Measurements from ENCODE around the gene MAFF.
"Not testable (repeated sequence)": the region's sequence is repeated elsewhere in the genome, so short reads cannot be mapped to it uniquely, and the experiment has no call there.

Gene MAFF

GRCh38 chr22:38233427-38233826 lies 31.6 kb downstream of the MAFF start:
- Mint-ChIP-seq H3K4me3 (no peak overlapping the region), H3K4me1 (ENCODE audit: low read depth) (no peaks in the 10 kb centered on the region), H3K36me3 (ENCODE audit: low read depth) (peaks cover 12% of the 10 kb centered on the region), H3K27ac (no peak overlapping the region), H3K9me3 (no peaks in the 10 kb centered on the region), H3K27me3 (ENCODE audit: low read depth) (no peaks in the 10 kb centered on the region)
- DNase-seq (ENCODE audit: low spot score), result no peak

- H3K27ac Mint-ChIP-seq; H3K4me3 Mint-ChIP-seq; H3K4me1 Mint-ChIP-seq (ENCODE audit: low read depth); H3K9me3 Mint-ChIP-seq; DNase-seq (ENCODE audit: low spot score); H3K27me3 Mint-ChIP-seq (ENCODE audit: low read depth): not testable (repeated sequence)
- H3K36me3 Mint-ChIP-seq (ENCODE audit: low read depth), result peaks cover 12% of the 10 kb centered on the region
Observed at GRCh38 chr22:38233856-38234255, 32.1 kb downstream of the MAFF start.

GRCh38 chr22:38235240-38235850 lies 33.6 kb downstream of the MAFF start:
- Mint-ChIP-seq H3K27ac (no peak overlapping the region), H3K36me3 (ENCODE audit: low read depth) (peaks cover 12% of the 10 kb centered on the region), H3K4me3 (no peak overlapping the region), H3K9me3 (no peaks in the 10 kb centered on the region), H3K27me3 (ENCODE audit: low read depth) (no peaks in the 10 kb centered on the region), H3K4me1 (ENCODE audit: low read depth) (no peaks in the 10 kb centered on the region)
- no peak for DNase-seq (ENCODE audit: low spot score)

GRCh38 chr22:38236786-38237185 lies 35.0 kb downstream of the MAFF start:
- peaks cover 3% of the 10 kb centered on the region for H3K36me3 Mint-ChIP-seq (ENCODE audit: low read depth)
- no peak for DNase-seq (ENCODE audit: low spot score)
- no peak overlapping the region for H3K4me3 Mint-ChIP-seq
- no peak overlapping the region for H3K27ac Mint-ChIP-seq
- no peaks in the 10 kb centered on the region for H3K4me1 Mint-ChIP-seq (ENCODE audit: low read depth)
- H3K27me3 Mint-ChIP-seq (ENCODE audit: low read depth), result no peaks in the 10 kb centered on the region
- H3K9me3 Mint-ChIP-seq, result no peaks in the 10 kb centered on the region

GRCh38 chr22:38238519-38239071 lies 36.8 kb downstream of the MAFF start:
- no peak for DNase-seq (ENCODE audit: low spot score)

GRCh38 chr22:38239101-38239761 lies 37.4 kb downstream of the MAFF start:
- no peak for DNase-seq (ENCODE audit: low spot score)
- Mint-ChIP-seq H3K27me3 (ENCODE audit: low read depth) (no peaks in the 10 kb centered on the region), H3K9me3 (no peaks in the 10 kb centered on the region), H3K4me3 (no peak overlapping the region), H3K27ac (no peak overlapping the region), H3K36me3 (ENCODE audit: low read depth) (peaks cover 3% of the 10 kb centered on the region), H3K4me1 (ENCODE audit: low read depth) (no peaks in the 10 kb centered on the region)

More at GRCh38 chr22:38238519-38239071, 36.8 kb downstream of the MAFF start:
- Mint-ChIP-seq H3K9me3 (no peaks in the 10 kb centered on the region), H3K27me3 (ENCODE audit: low read depth) (no peaks in the 10 kb centered on the region), H3K4me3 (no peak overlapping the region), H3K36me3 (ENCODE audit: low read depth) (peaks cover 3% of the 10 kb centered on the region), H3K27ac (no peak overlapping the region), H3K4me1 (ENCODE audit: low read depth) (no peaks in the 10 kb centered on the region)

GRCh38 chr22:38240734-38241252 lies 39.0 kb downstream of the MAFF start:
- Mint-ChIP-seq H3K27me3 (ENCODE audit: low read depth) (no peaks in the 10 kb centered on the region), H3K36me3 (ENCODE audit: low read depth) (no peaks in the 10 kb centered on the region), H3K4me1 (ENCODE audit: low read depth) (no peaks in the 10 kb centered on the region), H3K9me3 (no peaks in the 10 kb centered on the region), H3K4me3 (no peak overlapping the region), H3K27ac (no peak overlapping the region)
- DNase-seq (ENCODE audit: low spot score), result no peak

- Mint-ChIP-seq H3K36me3 (ENCODE audit: low read depth) (no peaks in the 10 kb centered on the region), H3K27ac (no peak overlapping the region), H3K9me3 (no peaks in the 10 kb centered on the region), H3K27me3 (ENCODE audit: low read depth) (no peaks in the 10 kb centered on the region), H3K4me1 (ENCODE audit: low read depth) (no peaks in the 10 kb centered on the region), H3K4me3 (no peak overlapping the region)
- no peak for DNase-seq (ENCODE audit: low spot score)
Observed at GRCh38 chr22:38243007-38243765, 41.4 kb downstream of the MAFF start.

GRCh38 chr22:38244106-38244505 lies 42.3 kb downstream of the MAFF start:
- H3K4me3 Mint-ChIP-seq, result no peak overlapping the region
- H3K9me3 Mint-ChIP-seq, result no peaks in the 10 kb centered on the region
- no peak overlapping the region for H3K27ac Mint-ChIP-seq
- peaks cover 2% of the 10 kb centered on the region for H3K36me3 Mint-ChIP-seq (ENCODE audit: low read depth)
- no peak for DNase-seq (ENCODE audit: low spot score)
- no peaks in the 10 kb centered on the region for H3K27me3 Mint-ChIP-seq (ENCODE audit: low read depth)
- H3K4me1 Mint-ChIP-seq (ENCODE audit: low read depth), result no peaks in the 10 kb centered on the region

GRCh38 chr22:38246046-38246658 lies 44.4 kb downstream of the MAFF start:
- H3K4me3 Mint-ChIP-seq, result no peak overlapping the region
- DNase-seq (ENCODE audit: low spot score), result no peak
- no peaks in the 10 kb centered on the region for H3K9me3 Mint-ChIP-seq
- H3K36me3 Mint-ChIP-seq (ENCODE audit: low read depth), result peaks cover 3% of the 10 kb centered on the region
- H3K27me3 Mint-ChIP-seq (ENCODE audit: low read depth), result no peaks in the 10 kb centered on the region
- H3K27ac Mint-ChIP-seq, result no peak overlapping the region
- H3K4me1 Mint-ChIP-seq (ENCODE audit: low read depth), result no peaks in the 10 kb centered on the region

- Mint-ChIP-seq H3K27ac (no peak overlapping the region), H3K4me1 (ENCODE audit: low read depth) (no peaks in the 10 kb centered on the region), H3K9me3 (no peaks in the 10 kb centered on the region), H3K4me3 (no peak overlapping the region), H3K27me3 (ENCODE audit: low read depth) (no peaks in the 10 kb centered on the region), H3K36me3 (ENCODE audit: low read depth) (peaks cover 3% of the 10 kb centered on the region)
- DNase-seq (ENCODE audit: low spot score), result no peak
Observed at GRCh38 chr22:38246692-38247091, 44.9 kb downstream of the MAFF start.

- Mint-ChIP-seq H3K27me3 (ENCODE audit: low read depth) (no peaks in the 10 kb centered on the region), H3K4me1 (ENCODE audit: low read depth) (no peaks in the 10 kb centered on the region), H3K36me3 (ENCODE audit: low read depth) (peaks cover 3% of the 10 kb centered on the region), H3K4me3 (no peak overlapping the region), H3K27ac (no peak overlapping the region), H3K9me3 (no peaks in the 10 kb centered on the region)
- no peak for DNase-seq (ENCODE audit: low spot score)
Observed at GRCh38 chr22:38247713-38248112, 45.9 kb downstream of the MAFF start.

GRCh38 chr22:38248280-38248679 lies 46.5 kb downstream of the MAFF start:
- no peak for DNase-seq (ENCODE audit: low spot score)
- Mint-ChIP-seq H3K36me3 (ENCODE audit: low read depth) (peaks cover 3% of the 10 kb centered on the region), H3K27me3 (ENCODE audit: low read depth) (no peaks in the 10 kb centered on the region), H3K4me1 (ENCODE audit: low read depth) (no peaks in the 10 kb centered on the region), H3K27ac (no peak overlapping the region), H3K9me3 (no peaks in the 10 kb centered on the region), H3K4me3 (no peak overlapping the region)

- DNase-seq (ENCODE audit: low spot score), result no peak
- Mint-ChIP-seq H3K9me3 (no peaks in the 10 kb centered on the region), H3K4me3 (no peak overlapping the region), H3K36me3 (ENCODE audit: low read depth) (peaks cover 3% of the 10 kb centered on the region), H3K27ac (no peak overlapping the region), H3K27me3 (ENCODE audit: low read depth) (no peaks in the 10 kb centered on the region), H3K4me1 (ENCODE audit: low read depth) (no peaks in the 10 kb centered on the region)
Observed at GRCh38 chr22:38249301-38249700, 47.5 kb downstream of the MAFF start.
